Hepatocyte (in vitro differentiated cells): ENCODE measurements around the gene IL17RD. TPM values are rescaled to one million over a fixed set of nuclear protein-coding genes. Genes with fewer than 3 reads are reported as not detected.

Experiments used
- DNase-seq: peaks from one replicate; pipeline ENCODE4 v3.0.0-alpha.2; 2016; ENCODE audit warnings: low spot score
- H2AFZ ChIP-seq: fragments of 200-600 bp; sonication (generic); 2 replicates; pipeline ENCODE4 v1.6.0; 2016; ENCODE audit warnings: antibody characterized with exemption, mild to moderate bottlenecking
- H3K27ac ChIP-seq: fragments of 200-600 bp; sonication (generic); 2 replicates; pipeline ENCODE4 v1.5.1; 2016; ENCODE audit warnings: mild to moderate bottlenecking
- H3K27me3 ChIP-seq: fragments of 200-600 bp; sonication (generic); 2 replicates; pipeline ENCODE4 v1.6.1; 2016
- H3K36me3 ChIP-seq: fragments of 200-600 bp; sonication (generic); replicated peaks from 2 replicates; pipeline ENCODE4 v1.5.1; 2016; ENCODE audit warnings: low read depth; ENCODE audit not compliant: insufficient read depth
- H3K4me1 ChIP-seq: fragments of 200-600 bp; sonication (generic); 2 replicates; pipeline ENCODE4 v1.5.1; 2016; ENCODE audit warnings: mild to moderate bottlenecking, moderate library complexity; ENCODE audit not compliant: insufficient read depth
- H3K4me2 ChIP-seq: fragments of 200-600 bp; sonication (generic); 2 replicates; pipeline ENCODE4 v1.6.0; 2016
- H3K4me3 ChIP-seq: fragments of 200-600 bp; sonication (generic); 2 replicates; pipeline ENCODE4 v1.5.1; 2016; ENCODE audit warnings: mild to moderate bottlenecking
- H3K79me2 ChIP-seq: fragments of 200-600 bp; sonication (generic); 2 replicates; pipeline ENCODE4 v1.6.0; 2017; ENCODE audit warnings: mild to moderate bottlenecking
- H3K9me2 ChIP-seq: fragments of 200-600 bp; sonication (generic); replicated peaks from 2 replicates; pipeline ENCODE4 v1.6.0; 2017; ENCODE audit warnings: mild to moderate bottlenecking; ENCODE audit not compliant: insufficient read depth
- H3K9me3 ChIP-seq: fragments of 200-600 bp; sonication (generic); 2 replicates; pipeline ENCODE4 v1.5.1; 2016; ENCODE audit warnings: low read depth, mild to moderate bottlenecking
- H4K20me1 ChIP-seq: fragments of 200-600 bp; sonication (generic); 2 replicates; pipeline ENCODE4 v1.6.0; 2016; ENCODE audit warnings: mild to moderate bottlenecking; ENCODE audit not compliant: insufficient read depth, poor library complexity, severe bottlenecking
- EZH2 ChIP-seq: fragments of 200-600 bp; sonication (generic); IDR thresholded peaks from 2 replicates; pipeline ENCODE4 v1.6.1; 2016; ENCODE audit warnings: antibody characterized with exemption, mild to moderate bottlenecking, borderline replicate concordance
- EZH2phosphoT487 ChIP-seq: fragments of 200-600 bp; sonication (generic); IDR thresholded peaks from one replicate; pipeline ENCODE4 v1.6.1; 2018; ENCODE audit warnings: antibody characterized with exemption, mild to moderate bottlenecking, low read depth, moderate library complexity; ENCODE audit not compliant: unreplicated experiment, severe bottlenecking
- WGBS: methylation state at CpG from one replicate; pipeline ENCODE4 v1.1.6; 2016; ENCODE audit warnings: low lambda C conversion rate; ENCODE audit errors: missing lambda C conversion rate; 5-methylcytosine and 5-hydroxymethylcytosine counted together
- polyA plus RNA-seq: library from polyadenylated mRNA; unstranded; fragments of >200 nt; fragmentation: Nextera tagmentation; extraction: Ambion mirVana; gene quantifications from 2 replicates; pipeline ENCODE4 v1.2.1, GENCODE V29; 2016
- total RNA-seq: library from RNA; depleted of rRNA; stranded (reverse); fragments of >200 nt; gene quantifications from 2 replicates; pipeline ENCODE4 v1.2.3, GENCODE V29; 2014
- TF ChIP-seq, protein P1 (sequence below): fragments of 200-600 bp; sonication (generic); IDR thresholded peaks from 2 replicates; pipeline ENCODE4 v1.5.1; 2016; ENCODE audit warnings: antibody characterized with exemption, mild to moderate bottlenecking; ENCODE audit not compliant: poor library complexity

Gene IL17RD
- total and polyA plus RNA-seq, 2 experiments from 2014 or later: 1.7 to 6.2 TPM

DNA sequence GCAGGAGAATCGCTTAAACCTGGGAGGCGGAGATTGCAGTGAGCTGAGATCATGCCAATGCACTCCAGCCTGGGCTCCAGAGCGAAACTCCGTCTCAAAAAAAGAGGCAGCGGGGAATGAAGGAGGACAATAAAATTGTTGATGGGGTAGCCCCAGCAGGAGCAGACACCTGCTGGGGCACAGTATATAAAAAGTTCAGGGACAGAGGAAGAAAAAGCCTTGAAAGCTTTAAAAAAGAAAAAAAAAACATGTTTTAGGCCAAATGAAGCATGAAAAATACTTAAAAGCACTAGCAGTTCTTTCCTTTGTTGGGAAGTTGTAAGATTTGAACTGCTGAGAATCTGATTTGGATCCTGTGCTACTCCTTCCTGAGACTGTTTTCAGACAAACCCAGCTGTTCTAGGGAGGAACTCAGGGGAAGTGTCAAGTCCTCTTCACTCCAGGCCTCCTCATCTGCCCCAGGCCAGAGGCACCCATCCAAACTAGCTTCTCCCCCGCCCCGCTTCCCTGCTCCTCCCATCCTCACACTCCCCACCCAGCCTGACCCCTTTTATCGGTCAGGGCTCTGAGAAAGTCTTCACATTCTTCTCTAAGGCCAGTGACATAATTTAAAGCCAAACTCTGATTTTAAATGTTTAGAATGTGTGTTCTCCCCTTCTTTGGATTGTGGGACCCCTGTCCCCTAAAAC is 4.9 kb downstream of the IL17RD start:
- no peak overlapping the region for H3K4me3 ChIP-seq
- peaks cover 24% of the 10 kb centered on the region for H3K79me2 ChIP-seq
- H3K9me2 ChIP-seq: no peaks in the 10 kb centered on the region
- H3K27me3 ChIP-seq: peaks cover 3% of the 10 kb centered on the region
- peak overlapping the region; percentile 42 for H3K4me2 ChIP-seq
- H3K27ac ChIP-seq: peak overlapping the region; percentile 77
- 70% methylated on average over 8 of the region's 8 CpGs for WGBS
- no peak for DNase-seq
- H3K4me1 ChIP-seq: peaks cover 37% of the 10 kb centered on the region
- H2AFZ ChIP-seq: no peak overlapping the region
- no peak for TF ChIP-seq EZH2phosphoT487
- TF ChIP-seq, protein P1, sequence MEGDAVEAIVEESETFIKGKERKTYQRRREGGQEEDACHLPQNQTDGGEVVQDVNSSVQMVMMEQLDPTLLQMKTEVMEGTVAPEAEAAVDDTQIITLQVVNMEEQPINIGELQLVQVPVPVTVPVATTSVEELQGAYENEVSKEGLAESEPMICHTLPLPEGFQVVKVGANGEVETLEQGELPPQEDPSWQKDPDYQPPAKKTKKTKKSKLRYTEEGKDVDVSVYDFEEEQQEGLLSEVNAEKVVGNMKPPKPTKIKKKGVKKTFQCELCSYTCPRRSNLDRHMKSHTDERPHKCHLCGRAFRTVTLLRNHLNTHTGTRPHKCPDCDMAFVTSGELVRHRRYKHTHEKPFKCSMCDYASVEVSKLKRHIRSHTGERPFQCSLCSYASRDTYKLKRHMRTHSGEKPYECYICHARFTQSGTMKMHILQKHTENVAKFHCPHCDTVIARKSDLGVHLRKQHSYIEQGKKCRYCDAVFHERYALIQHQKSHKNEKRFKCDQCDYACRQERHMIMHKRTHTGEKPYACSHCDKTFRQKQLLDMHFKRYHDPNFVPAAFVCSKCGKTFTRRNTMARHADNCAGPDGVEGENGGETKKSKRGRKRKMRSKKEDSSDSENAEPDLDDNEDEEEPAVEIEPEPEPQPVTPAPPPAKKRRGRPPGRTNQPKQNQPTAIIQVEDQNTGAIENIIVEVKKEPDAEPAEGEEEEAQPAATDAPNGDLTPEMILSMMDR: no peak
- TF ChIP-seq EZH2: no peak
- H4K20me1 ChIP-seq: no peaks in the 10 kb centered on the region
- no peaks in the 10 kb centered on the region for H3K9me3 ChIP-seq
- no peaks in the 10 kb centered on the region for H3K36me3 ChIP-seq

DNA sequence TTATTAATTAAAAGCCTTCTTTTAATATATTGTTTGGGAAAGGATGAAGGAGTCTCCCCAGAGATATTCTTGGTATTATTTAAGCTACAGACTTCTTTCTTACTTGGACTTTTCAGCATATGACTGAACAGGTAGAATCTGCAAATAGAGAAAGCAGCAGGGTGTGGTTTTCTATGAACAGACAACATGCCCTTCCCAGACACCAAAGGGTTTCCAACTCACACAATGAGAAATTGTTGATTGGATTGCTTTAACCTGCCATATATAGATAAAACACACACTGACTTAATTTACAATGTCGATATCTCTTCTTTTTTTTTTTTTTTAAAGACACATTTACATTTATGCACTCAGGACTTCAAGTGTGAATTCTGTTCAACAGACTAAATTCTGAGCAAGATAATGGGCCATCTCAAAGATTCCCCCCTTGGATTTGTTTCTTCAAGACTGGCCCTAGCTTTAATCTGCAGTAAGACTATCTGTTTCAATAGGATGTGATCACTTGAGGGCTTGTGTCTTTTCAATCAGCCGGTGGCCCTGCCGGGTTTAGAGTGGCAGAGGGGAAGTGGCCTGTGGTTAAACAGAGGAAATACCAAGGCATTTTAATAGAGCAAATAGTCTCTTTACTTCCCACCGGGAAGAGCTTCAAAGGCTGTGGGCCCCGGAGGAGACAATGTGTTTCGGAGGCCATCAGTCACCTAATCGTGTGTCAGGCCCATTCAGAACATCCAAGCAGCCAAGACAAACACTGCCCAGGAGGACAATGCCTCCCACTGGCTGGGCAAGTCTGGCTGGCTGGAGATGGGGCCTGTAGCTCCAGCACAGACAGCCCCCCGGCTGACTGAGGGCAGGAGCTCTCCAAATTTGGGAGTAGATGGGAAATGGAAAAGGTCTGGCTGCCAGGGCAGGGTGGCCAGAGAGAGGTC is 6.1 kb downstream of the IL17RD start:
- H3K9me2 ChIP-seq: no peaks in the 10 kb centered on the region
- H3K36me3 ChIP-seq: no peaks in the 10 kb centered on the region
- H3K27me3 ChIP-seq: peaks cover 3% of the 10 kb centered on the region
- no peak overlapping the region for H2AFZ ChIP-seq
- H3K4me2 ChIP-seq: peak overlapping the region; percentile 31
- 16% methylated on average over 8 of the region's 8 CpGs for WGBS
- peaks cover 30% of the 10 kb centered on the region for H3K79me2 ChIP-seq
- no peaks in the 10 kb centered on the region for H4K20me1 ChIP-seq
- no peak overlapping the region for H3K4me3 ChIP-seq
- H3K9me3 ChIP-seq: no peaks in the 10 kb centered on the region
- peaks cover 35% of the 10 kb centered on the region for H3K4me1 ChIP-seq
- DNase-seq: no peak
- TF ChIP-seq EZH2 (no peak), EZH2phosphoT487 (no peak)
- TF ChIP-seq, protein P1: no peak
- peak overlapping the region; percentile 77 for H3K27ac ChIP-seq

DNA sequence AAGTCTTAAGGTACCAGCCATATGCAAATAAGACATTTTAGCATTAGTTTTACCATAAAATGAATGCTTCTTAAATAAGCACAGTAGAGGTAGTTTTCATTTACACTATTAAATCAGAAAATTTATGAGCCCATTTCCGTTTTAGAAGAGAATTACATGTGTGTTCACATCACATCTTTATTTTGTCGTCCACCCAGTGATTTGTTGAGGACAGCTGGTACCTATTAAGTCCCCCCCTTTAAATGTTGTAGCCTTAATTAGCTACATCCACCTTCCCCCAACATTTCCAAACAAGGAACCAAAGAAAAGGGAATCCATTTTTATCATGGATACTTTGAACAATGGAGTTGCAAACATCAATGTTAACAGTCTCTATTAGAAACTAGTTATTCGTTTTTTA is 6.8 kb downstream of the IL17RD start:
- peaks cover 1% of the 10 kb centered on the region for H3K27me3 ChIP-seq
- H2AFZ ChIP-seq: no peak overlapping the region
- TF ChIP-seq EZH2phosphoT487 (no peak), EZH2 (no peak)
- TF ChIP-seq, protein P1: no peak
- no peak overlapping the region for H3K4me3 ChIP-seq
- H3K27ac ChIP-seq: peak overlapping the region; percentile 77
- H3K9me2 ChIP-seq: no peaks in the 10 kb centered on the region
- no peaks in the 10 kb centered on the region for H3K9me3 ChIP-seq
- no peak for DNase-seq
- H3K4me2 ChIP-seq: peak overlapping the region; percentile 11
- H3K36me3 ChIP-seq: no peaks in the 10 kb centered on the region
- no peaks in the 10 kb centered on the region for H4K20me1 ChIP-seq
- peaks cover 32% of the 10 kb centered on the region for H3K4me1 ChIP-seq
- WGBS: 59% methylated on average over 3 of the region's 3 CpGs
- H3K79me2 ChIP-seq: peaks cover 33% of the 10 kb centered on the region
